HG03520 (cell line): ENCODE results near the gene MAP3K5.
"Not testable (repeated sequence)": the region's sequence is repeated elsewhere in the genome, so short reads cannot be mapped to it uniquely, and the experiment has no call there.

ENCODE experiments used
- ATAC-seq: cut with Tn5 transposase; IDR thresholded peaks from one replicate; pipeline ENCODE4 v1.9.1; 2021; ENCODE audit warnings: mild to moderate bottlenecking, moderate library complexity; ENCODE audit not compliant: unreplicated experiment

Gene MAP3K5

GRCh38 chr6:136772685-136773472, 19.4 kb downstream of the MAP3K5 start:
- peak; percentile 66 for ATAC-seq

- ATAC-seq: no peak
Observed at GRCh38 chr6:136771306-136771705, 21.0 kb downstream of the MAP3K5 start.

GRCh38 chr6:136769759-136770158, 22.5 kb downstream of the MAP3K5 start:
- ATAC-seq: no peak

DNA sequence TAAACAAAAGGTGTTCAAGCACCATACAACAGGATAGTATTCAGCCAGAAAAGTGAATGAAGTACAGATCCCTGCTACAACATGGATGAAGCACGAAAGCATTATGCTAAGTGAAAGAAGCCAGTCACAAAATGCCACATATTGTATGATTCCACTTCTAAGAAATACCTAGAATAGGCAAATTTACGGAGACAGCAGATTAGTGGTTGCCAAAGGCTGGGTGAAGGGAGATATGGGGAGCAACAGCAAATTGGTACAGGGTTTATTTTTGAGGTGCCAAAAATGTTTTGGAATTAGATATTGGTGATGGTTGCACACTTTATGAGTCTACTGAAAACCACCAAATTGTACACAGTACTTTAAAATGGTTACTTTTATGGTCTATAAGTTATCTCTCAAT, 23.2 kb downstream of the MAP3K5 start:
- no peak for ATAC-seq

DNA sequence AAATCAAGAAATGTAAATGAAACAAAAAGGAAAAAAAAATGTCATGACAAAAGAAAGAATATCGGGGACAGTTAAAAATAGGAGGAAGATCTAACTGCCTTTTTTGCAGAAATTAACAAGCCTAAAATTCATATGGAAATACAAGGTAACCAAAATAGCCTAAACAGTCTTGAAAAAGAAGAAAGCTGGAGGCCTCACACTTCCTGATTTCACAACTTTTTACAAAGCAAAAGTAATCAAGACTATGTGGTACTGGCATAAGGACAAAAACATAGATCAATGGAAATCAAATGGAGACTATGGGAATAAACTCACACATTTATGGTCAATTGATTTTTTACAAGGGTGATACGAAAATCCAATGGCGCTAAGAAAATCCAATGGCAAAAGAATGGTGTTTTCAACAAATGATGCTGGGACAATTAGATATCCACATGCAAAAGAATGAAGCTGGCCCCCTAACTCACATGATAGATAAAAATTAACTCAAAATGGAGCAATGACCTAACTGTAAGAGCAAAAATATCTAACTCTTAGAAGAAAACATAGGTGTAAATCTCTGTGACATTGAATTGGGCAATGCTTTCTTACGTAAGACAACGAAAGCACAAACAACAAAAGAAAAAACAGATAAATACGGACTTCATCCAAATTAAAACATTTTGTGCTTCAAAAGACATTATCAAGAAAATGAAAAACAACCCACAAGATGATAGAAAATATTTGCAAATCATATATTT, 24.5 kb downstream of the MAP3K5 start:
- ATAC-seq: no peak

GRCh38 chr6:136767103-136767502, 25.2 kb downstream of the MAP3K5 start:
- ATAC-seq: no peak

DNA sequence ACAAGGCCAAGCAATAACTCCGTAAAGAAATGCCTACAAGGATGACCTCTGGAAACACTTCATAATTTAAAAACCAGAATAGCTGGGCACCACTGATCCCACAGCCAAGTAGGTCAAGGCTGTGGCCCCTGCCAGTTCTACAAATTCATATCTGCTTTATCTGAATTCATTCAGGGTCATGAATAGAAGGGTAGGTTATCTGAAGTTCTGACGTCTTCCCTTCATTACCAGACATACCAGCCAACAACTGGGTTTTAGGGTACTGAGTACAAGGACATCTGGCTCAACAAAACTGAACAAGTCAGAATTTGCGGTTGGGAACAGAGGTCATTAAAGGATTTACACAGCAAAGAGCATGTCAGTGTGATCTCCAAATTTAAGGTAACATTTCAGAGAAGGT, 26.0 kb downstream of the MAP3K5 start:
- ATAC-seq: no peak

DNA sequence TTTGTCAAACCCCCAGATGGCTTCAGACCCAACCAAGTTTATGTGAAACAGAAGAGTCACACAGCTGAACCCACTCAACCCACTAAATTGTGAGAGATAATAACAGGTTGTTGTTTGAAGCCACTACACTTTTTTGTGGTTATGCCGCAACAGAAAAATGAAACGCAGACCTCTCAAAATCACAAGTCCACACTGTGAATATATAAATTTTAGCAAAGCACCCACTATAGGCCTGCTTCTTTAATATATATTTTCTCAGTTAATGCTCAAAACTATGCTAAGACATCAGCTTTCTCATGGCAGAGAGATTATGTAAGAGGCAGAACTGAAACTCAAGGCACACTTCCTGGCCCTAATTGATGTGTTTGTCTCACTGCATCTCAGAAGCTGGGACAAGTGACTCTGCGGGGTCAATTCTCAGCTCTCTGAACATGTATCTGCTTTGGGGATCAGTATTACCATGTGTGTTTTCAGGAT, 27.7 kb downstream of the MAP3K5 start:
- no peak for ATAC-seq

DNA sequence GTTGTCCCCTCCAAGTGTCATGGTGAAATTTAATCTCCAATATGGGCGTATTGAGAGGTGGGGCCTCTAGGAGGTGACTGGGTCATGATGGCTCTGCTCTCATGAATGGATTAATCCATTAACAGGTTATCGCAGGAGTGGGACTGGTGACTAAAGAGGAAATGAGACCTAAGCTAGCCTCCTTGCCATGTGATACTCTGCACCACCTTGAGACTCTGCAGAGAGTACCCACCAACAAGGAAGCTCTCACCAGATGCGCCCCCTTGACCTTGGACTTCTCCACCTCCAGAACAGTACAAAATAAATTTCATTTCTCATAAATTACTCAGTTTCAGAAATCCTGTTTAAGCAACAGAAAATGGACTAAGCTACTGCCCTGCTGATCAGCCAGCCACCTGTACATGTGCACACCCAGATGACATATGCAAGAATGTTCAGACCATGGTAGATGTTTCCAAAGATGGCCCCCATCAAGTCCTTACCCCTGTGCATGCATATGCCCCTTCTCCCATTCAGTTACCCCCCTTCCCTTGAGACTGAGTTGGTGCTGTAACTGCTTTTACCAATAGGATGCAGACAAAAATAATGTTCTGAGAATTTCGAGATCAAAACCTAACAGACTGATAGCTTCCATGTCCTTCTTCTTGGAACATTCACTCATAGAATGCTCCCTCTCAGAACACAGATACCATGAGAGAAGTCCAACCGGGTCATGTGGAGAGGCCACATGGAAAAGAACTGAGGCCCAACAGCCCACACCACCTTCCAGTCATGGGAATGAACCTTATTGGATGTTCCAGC, 28.4 kb downstream of the MAP3K5 start:
- ATAC-seq: peak; percentile 34

GRCh38 chr6:136763255-136763654, 29.0 kb downstream of the MAP3K5 start:
- peak; percentile 27 for ATAC-seq

- no peak for ATAC-seq
Observed at GRCh38 chr6:136762022-136762975, 30.0 kb downstream of the MAP3K5 start.

- ATAC-seq: no peak
Observed at GRCh38 chr6:136761227-136761922, 30.9 kb downstream of the MAP3K5 start.

DNA sequence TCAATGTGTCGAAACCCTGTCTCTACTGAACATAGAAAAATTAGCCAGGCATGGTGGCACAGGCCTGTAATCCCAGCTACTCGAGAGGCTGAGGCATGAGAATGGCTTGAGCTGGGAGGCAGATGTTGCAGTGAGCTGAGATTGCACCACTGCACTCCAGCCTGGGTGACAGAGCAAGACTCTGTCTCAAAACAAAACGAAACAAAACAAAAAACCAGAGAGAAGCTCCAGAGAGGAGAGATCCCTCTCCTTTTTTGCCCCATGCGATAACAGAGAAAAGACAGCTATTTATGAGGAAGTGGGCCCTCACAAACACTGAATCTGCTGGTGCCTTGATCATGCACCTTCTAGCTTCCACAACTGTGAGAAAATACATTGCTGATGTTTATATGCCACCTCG, 31.5 kb downstream of the MAP3K5 start:
- ATAC-seq: not testable (repeated sequence)

GRCh38 chr6:136757150-136757549, 35.1 kb downstream of the MAP3K5 start:
- ATAC-seq: no peak

GRCh38 chr6:136754820-136755219, 37.5 kb downstream of the MAP3K5 start:
- no peak for ATAC-seq

DNA sequence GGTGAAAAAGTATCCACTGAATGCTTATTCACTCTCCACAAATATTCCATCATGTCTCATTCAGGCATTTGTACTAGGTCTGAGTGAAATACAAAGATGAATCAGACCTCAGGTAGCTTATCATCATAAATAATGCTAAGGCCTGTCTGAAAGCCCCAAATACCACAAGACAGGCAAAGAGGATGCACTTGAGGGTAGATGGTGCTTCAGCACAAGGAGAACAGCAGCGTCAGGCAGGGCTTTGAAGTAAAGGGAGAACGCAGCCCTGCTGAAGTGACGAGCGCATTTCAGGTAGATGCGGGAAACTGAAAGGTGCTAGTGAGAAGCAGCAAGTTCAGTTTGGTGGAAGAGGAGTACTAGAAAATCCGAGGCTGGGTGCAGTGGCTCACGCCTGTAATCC, 38.7 kb downstream of the MAP3K5 start:
- no peak for ATAC-seq

GRCh38 chr6:136752554-136752953, 39.7 kb downstream of the MAP3K5 start:
- no peak for ATAC-seq

DNA sequence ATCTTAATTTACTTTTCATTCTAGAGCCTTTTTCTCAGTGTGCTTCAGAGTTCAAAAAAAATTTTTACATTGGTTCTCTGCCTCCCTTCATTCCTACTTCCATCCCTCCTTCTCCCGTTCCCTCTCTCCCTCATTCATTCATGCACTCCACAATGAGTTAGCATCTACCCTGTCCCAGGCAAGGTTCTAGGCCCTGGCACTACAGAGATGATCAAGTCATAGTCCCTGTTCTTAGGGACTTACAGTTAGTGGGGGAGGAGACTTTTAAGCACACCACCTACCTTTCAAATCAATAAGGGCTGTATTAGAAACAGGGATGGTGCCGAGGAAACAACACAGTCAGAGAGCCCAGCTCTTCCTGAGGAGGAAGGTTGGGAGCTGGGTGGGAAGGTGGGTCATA, 40.3 kb downstream of the MAP3K5 start:
- ATAC-seq: no peak

DNA sequence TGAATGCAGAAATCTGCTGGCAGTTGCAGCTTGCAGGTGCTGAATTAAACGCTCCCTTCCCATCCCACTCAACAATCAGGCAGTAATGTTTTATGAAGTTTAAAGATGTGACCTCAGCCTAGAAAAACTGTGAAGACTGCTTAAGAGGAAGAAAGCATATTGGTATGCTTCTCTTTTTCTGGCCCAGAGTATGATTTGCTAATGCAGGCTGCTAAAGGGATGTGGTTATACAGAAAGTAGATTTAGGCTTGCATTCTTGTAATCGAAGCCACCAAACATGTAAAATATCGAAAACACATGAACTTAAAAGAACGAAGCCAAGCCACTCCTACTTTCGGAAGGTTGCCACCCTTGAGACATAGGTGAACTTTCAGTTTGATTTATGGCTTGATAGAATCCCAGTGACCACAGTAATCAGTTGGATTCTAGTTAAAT, 40.7 kb downstream of the MAP3K5 start:
- ATAC-seq: peak; percentile 97
